Testis (tissue), 2 donors: ENCODE measurements around the gene FTSJ3.
"Not testable (repeated sequence)": the region's sequence is repeated elsewhere in the genome, so short reads cannot be mapped to it uniquely, and the experiment has no call there.

Experiments
- CTCF ChIP-seq, 3 experiments: fragments of 450-650 bp in 2 of 3; fragments of 200-600 bp in 1 of 3; sonication (generic) in 1 of 3; IDR thresholded peaks; one replicate each; pipeline ENCODE4 v1.5.1; 2016 to 2019; ENCODE audit warnings: antibody characterized with exemption in 3 of 3, mild to moderate bottlenecking in 2 of 3, moderate library complexity in 1 of 3
- POLR2A ChIP-seq: fragments of 450-650 bp; IDR thresholded peaks from one replicate; pipeline ENCODE4 v1.6.1; 2017; ENCODE audit warnings: antibody characterized with exemption, mild to moderate bottlenecking, moderate library complexity

DNA sequence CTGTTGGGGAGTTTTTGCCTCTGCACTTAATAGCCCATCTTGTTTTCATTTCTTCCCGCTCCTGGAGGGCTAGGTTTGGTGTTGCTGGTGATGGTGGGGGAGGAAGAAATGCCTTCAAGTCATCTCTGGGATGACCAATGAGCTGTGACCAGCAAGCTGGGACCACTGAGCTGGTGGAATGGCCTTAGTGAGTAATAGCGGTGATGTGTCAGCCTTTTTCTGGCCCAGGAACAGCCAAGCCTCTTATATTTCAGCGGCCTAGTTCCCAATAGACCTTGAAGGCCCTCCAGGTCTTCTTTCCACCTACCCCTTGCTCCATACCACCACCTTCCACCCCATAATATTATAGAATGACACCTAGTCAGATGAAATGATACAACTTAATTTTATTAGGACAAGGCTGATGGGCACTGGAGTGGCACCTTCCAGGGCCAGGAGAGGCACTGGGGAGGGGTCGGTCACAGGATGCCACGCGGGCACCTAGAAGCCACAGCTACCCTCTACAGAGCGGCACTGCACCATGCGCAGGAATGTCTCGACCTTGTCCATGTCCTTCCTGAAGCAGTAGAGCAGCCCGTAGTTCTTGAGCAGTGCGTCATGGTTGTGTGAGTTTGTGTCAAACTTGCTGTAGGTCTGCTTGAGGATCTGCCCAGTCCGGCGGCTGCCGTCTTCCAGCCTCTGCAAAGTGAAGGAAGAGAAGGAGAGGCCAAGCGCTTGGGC lies 44.3 kb upstream of the FTSJ3 start:
- not testable (repeated sequence) for TF ChIP-seq POLR2A; CTCF (IDR thresholded peaks at IDR 0.05)
